Thoracic aorta (tissue), 2 donors: ENCODE results near the gene CIC. TPM values are rescaled to one million over a fixed set of nuclear protein-coding genes. Genes with fewer than 3 reads are reported as not detected.

Experiments
- ATAC-seq: fragments of 150-250 bp; one replicate; pipeline ENCODE4 v1.8.0; 2017; ENCODE audit warnings: low read depth; ENCODE audit not compliant: insufficient number of reproducible peaks, low FRiP score
- DNase-seq: peaks from one replicate; pipeline ENCODE4 v3.0.0-alpha.2; 2020; ENCODE audit warnings: low spot score
- H3K27ac ChIP-seq, 2 donors: fragments of 200-600 bp; sonication (generic); 1 replicate in 1 of 2; 2 replicates in 1 of 2; pipeline ENCODE4 v1.5.1; 2016; ENCODE audit warnings: mild to moderate bottlenecking in 2 of 2, moderate library complexity in 2 of 2
- H3K27me3 ChIP-seq: fragments of 200-600 bp; sonication (generic); replicated peaks from 2 replicates; pipeline ENCODE4 v1.6.0; 2016; ENCODE audit warnings: mild to moderate bottlenecking; ENCODE audit not compliant: insufficient read depth
- H3K36me3 ChIP-seq: fragments of 200-600 bp; sonication (generic); one replicate; pipeline ENCODE4 v1.5.1; 2016
- H3K4me1 ChIP-seq, 2 donors: fragments of 200-600 bp; sonication (generic); 1 replicate in 1 of 2; 2 replicates in 1 of 2; pipeline versions ENCODE4 v1.5.1 to v1.6.0; 2016; ENCODE audit warnings: low read depth in 2 of 2, mild to moderate bottlenecking in 1 of 2; ENCODE audit not compliant: control insufficient read depth in 1 of 2
- H3K4me3 ChIP-seq: fragments of 200-600 bp; sonication (generic); 2 replicates; pipeline ENCODE4 v1.5.1; 2016; ENCODE audit warnings: mild to moderate bottlenecking
- H3K9me3 ChIP-seq: fragments of 200-600 bp; sonication (generic); 2 replicates; pipeline ENCODE4 v1.5.1; 2016
- total RNA-seq, 2 donors: library from RNA; depleted of rRNA; stranded (reverse); fragments of >200 nt; gene quantifications; one replicate each; pipeline versions ENCODE4 v1.1.0 to v1.2.3, GENCODE V29; 2016
- TF ChIP-seq, protein P1 (sequence below): fragments of 200-600 bp; sonication (generic); IDR thresholded peaks from one replicate; pipeline ENCODE4 v1.5.1; 2019; ENCODE audit warnings: antibody characterized with exemption

CIC gene
- total RNA-seq, 2 donors from 2014 or later: 57.1 to 112 TPM

DNA sequence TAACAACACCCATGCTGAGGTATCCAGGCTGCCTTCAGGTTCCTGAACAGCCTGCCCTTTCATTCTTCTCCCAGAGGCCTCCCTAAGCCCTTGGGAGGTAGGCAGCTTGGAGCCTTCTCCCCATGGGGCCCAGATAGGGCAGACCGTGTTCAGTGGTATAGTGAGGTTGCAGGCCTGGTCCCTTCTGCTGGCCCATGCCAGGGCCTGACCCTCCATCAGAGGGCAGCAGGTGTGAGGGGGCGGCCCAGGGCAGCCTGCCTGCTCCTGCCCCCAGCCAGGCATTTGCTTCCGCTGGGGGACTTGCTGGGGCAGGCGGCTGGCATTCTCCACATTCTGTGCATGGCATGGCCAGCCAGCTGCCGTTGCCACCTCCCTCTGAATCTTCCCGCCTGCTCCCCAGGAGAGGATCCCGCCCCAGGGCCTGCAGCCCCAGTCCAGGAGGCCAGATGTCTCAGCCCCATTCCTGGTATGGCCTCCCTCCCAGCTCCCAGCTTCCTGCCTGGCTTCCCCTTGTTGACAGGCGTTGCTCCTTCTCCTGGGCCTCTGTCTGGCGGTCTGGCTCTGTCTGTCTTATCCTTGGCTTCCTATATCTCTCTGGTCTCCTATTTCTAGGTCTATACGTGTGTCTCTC lies 8.9 kb downstream of the CIC start:
- Histone ChIP-seq H3K4me3 (peak overlapping the region; percentile 81), H3K9me3 (no peaks in the 10 kb centered on the region), H3K27ac (peak overlapping the region; percentile 91 to 95), H3K27me3 (no peaks in the 10 kb centered on the region), H3K4me1 (peaks cover 55 to 77% of the 10 kb centered on the region in 2 donors), H3K36me3 (peaks cover 25% of the 10 kb centered on the region)
- ATAC-seq: no peak
- TF ChIP-seq, protein P1, sequence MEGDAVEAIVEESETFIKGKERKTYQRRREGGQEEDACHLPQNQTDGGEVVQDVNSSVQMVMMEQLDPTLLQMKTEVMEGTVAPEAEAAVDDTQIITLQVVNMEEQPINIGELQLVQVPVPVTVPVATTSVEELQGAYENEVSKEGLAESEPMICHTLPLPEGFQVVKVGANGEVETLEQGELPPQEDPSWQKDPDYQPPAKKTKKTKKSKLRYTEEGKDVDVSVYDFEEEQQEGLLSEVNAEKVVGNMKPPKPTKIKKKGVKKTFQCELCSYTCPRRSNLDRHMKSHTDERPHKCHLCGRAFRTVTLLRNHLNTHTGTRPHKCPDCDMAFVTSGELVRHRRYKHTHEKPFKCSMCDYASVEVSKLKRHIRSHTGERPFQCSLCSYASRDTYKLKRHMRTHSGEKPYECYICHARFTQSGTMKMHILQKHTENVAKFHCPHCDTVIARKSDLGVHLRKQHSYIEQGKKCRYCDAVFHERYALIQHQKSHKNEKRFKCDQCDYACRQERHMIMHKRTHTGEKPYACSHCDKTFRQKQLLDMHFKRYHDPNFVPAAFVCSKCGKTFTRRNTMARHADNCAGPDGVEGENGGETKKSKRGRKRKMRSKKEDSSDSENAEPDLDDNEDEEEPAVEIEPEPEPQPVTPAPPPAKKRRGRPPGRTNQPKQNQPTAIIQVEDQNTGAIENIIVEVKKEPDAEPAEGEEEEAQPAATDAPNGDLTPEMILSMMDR: no peak
- DNase-seq: no peak

DNA sequence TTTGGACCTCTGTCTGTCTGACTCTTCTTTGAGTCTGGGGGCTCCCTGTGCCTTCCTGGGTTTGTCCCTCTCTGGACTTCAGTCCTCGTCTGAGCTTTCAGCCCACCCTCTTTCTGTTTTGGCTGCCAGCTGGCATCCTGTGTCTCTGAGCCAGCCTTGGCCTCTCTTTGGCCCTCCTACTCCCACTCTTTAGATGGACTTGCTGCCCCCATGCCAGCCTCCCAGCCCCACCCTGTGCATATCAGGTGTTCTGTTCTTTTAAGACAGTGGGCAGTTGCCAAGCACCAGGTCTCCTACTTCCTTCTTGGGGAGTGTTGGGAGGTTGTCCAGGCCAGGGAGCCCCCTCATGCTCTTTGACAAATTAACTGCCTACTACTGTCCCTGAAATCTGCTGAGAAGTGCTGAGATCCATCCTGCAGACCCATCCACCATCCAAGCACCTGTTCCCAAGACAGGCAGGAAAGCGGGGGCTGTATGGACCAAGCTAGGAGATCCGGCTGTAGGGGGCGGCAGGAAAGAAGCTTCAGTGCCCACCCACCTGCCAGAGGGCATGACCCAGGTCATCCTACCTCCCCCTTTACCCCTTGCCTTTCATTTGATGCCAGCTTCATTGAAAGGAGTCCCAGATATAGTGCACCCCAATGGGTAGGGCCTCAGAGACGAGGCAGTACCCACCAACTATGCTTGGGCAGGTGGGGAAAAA lies 9.6 kb downstream of the CIC start:
- H3K36me3 ChIP-seq: peaks cover 18% of the 10 kb centered on the region
- peaks cover 59 to 83% of the 10 kb centered on the region in 2 donors for H3K4me1 ChIP-seq
- TF ChIP-seq, protein P1: no peak
- ATAC-seq: no peak
- no peak for DNase-seq
- no peaks in the 10 kb centered on the region for H3K9me3 ChIP-seq
- no peaks in the 10 kb centered on the region for H3K27me3 ChIP-seq
- peak overlapping the region; percentile 81 for H3K4me3 ChIP-seq
- H3K27ac ChIP-seq: peak overlapping the region; percentile 91 to 95

DNA sequence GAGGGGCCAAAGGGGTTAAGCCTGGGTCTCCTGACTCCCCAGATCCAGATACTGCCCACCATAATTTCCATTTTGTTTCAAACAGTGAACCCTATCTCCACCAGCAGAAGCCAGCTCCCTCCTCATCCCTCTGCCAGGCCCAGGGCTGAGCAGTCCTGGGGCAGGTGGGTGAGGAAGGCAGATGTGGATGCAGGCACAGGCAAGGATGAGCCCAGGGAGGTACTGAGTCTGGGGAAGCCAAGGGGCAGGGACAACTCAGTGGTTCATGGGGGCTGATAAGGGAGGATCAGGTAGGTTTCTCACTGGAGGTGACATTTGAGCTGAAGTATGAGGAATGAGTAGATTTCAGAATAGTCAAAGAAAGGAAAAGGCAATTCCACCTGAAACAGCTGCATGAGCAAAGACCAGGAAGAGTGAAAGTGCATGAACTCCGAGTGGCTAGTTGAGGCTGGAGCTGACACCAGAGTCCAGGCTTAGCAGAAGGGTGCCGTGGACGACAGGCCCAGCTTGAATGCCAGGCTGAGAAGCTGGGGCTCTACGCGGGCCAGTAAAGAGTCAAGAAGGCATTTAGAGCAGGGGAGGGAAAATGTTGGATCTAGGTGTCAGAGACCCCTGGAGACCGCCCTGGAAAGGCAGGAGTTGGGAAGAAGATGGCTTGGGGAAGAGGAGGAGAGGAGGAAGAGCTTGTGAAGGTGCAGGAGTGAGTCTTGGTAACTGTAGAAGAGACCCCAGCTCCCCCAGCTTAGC lies 10.3 kb downstream of the CIC start:
- DNase-seq (no peak), ATAC-seq (no peak)
- H3K9me3 ChIP-seq: no peaks in the 10 kb centered on the region
- peak overlapping the region; percentile 81 for H3K4me3 ChIP-seq
- no peaks in the 10 kb centered on the region for H3K27me3 ChIP-seq
- peak overlapping the region; percentile 91 to 95 for H3K27ac ChIP-seq
- peaks cover 59 to 76% of the 10 kb centered on the region in 2 donors for H3K4me1 ChIP-seq
- TF ChIP-seq, protein P1: no peak
- H3K36me3 ChIP-seq: peaks cover 11% of the 10 kb centered on the region

DNA sequence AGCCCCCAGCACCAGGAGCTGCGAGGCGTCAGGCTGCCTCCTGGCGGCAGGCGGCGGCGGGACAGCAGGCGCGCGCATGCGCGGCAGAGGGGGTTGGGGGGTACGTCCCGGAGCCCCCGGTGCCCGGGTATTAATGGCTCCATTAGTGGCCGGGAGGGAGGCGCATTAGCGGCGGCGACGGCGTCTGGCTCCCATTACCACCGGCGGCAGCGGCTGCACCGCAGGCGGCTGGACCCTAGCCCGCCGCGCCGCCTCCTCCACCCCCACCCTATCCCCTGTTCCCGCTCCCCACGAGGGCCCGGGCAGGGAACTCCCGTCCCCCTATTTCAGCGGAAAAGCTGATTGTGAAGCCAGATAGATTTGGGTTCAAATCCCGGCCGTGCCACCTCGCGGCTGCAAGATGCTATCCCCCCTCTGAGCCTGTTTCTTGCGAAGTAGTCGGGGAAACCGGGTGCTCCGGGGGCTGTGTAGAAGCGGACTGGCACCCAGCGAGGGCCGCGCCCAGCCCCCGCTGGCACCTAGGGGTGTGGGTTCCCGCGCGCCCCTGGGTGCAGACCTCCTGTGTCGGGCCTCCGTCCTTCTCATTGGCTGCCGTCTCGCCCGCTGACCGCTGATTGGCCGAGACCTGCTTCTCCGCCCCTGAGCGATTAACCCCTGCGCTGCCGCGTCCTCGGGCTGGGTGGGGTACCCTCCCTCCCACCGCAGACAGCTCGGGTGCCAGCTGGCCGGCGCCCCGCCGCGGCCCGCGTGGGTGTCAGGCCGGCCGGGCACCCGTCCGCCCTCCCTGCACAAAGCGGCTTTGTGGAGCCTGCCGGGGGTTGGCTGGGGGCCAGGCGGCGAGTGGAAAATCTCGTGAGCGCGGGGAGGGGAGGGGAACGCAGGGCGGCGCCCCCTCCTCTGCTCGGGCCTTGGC lies 11.1 kb downstream of the CIC start:
- Histone ChIP-seq H3K4me3 (peak overlapping the region; percentile 81), H3K27me3 (no peaks in the 10 kb centered on the region), H3K36me3 (peaks cover 3% of the 10 kb centered on the region), H3K4me1 (peaks cover 56 to 73% of the 10 kb centered on the region in 2 donors), H3K27ac (peak overlapping the region; percentile 91 to 95), H3K9me3 (no peaks in the 10 kb centered on the region)
- ATAC-seq (peak; percentile 47), DNase-seq (peak; percentile 87)
- TF ChIP-seq, protein P1: peak; percentile 93
